Measurements from ENCODE around the gene NHERF2. TPM values are rescaled to one million over a fixed set of nuclear protein-coding genes. Genes with fewer than 3 reads are reported as not detected.
"Not testable (repeated sequence)": the region's sequence is repeated elsewhere in the genome, so short reads cannot be mapped to it uniquely, and the experiment has no call there.

The NHERF2 gene
- total RNA-seq, 2 donors from 2014 or later, result 64.0 to 77.9 TPM

GRCh38 chr16:2031081-2031577 lies 4.4 kb downstream of the NHERF2 start:
- no peaks in the 10 kb centered on the region for H3K36me3 ChIP-seq
- H3K27me3 ChIP-seq, result no peaks in the 10 kb centered on the region
- H3K27ac ChIP-seq, result peak overlapping the region; percentile 18
- peaks cover 10% of the 10 kb centered on the region for H3K4me1 ChIP-seq
- DNase-seq, result no peak
- H3K9me3 ChIP-seq, result no peaks in the 10 kb centered on the region
- intact Hi-C loops (cut with DNase I), result no loop called here
- no peak overlapping the region for H3K9ac ChIP-seq (ENCODE audit: low read depth in 2 of 2, low read length in 2 of 2)
- no peak for TF ChIP-seq CTCF (IDR thresholded peaks at IDR 0.05)
- no peak overlapping the region for H3K4me3 ChIP-seq

DNA sequence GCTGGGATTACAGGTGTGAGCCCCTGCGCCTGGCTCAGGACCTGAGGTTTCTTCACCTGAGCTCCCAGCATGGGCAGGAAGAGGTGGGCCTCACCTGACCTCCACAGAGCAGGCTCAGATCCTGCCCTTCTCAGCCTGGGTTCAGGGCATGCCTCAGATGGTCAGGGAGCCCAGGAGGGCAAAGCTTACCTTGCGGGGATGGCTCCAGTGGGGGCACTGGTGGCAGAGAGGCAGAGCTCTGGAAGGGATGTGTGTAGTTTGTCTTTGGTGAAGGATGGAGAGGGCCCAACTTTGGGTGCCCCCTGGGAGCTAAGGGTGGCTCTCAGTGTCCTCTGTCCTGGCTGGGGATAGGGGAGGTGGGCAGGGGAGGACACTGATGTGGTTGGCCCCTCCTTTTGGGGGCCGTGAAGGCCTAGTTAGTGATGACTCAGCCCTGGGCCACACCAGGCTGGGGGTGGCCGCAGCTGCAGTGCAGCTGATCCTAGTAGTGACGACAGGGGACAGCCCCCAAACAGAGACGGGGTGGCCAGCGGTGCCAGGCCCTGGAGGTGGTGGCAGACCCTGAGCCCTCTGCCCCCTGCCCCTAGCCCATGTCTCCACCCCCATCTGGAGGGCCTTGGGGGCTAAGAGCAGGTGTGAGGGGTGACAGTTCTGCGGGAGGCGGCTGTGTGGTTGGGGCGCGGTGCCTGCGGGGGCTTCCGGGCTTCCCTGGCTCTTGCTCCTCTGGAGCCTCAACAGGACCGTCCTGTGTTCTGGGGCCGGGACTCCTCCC lies 5.8 kb downstream of the NHERF2 start:
- Histone ChIP-seq H3K4me1 (peaks cover 11% of the 10 kb centered on the region), H3K36me3 (no peaks in the 10 kb centered on the region), H3K27ac (peak overlapping the region; percentile 77), H3K9ac (ENCODE audit: low read depth in 2 of 2, low read length in 2 of 2) (peak overlapping the region; percentile 43 to 63), H3K4me3 (no peak overlapping the region), H3K27me3 (no peaks in the 10 kb centered on the region), H3K9me3 (no peaks in the 10 kb centered on the region)
- TF ChIP-seq CTCF (IDR thresholded peaks at IDR 0.05), result no peak
- no peak for DNase-seq
- intact Hi-C loops (cut with DNase I), result no loop called here

GRCh38 chr16:2033057-2033908 lies 6.6 kb downstream of the NHERF2 start:
- Histone ChIP-seq H3K4me1 (peaks cover 11% of the 10 kb centered on the region), H3K27ac (peak overlapping the region; percentile 77), H3K27me3 (no peaks in the 10 kb centered on the region), H3K4me3 (peak overlapping the region; percentile 6), H3K36me3 (no peaks in the 10 kb centered on the region), H3K9me3 (no peaks in the 10 kb centered on the region), H3K9ac (ENCODE audit: low read depth in 2 of 2, low read length in 2 of 2) (peak overlapping the region; percentile 43 to 63)
- intact Hi-C loops (cut with DNase I), result no loop called here
- no peak for DNase-seq
- no peak for TF ChIP-seq CTCF (IDR thresholded peaks at IDR 0.05)

GRCh38 chr16:2033909-2034695 lies 7.4 kb downstream of the NHERF2 start:
- intact Hi-C loops (cut with DNase I); DNase-seq; H3K36me3 ChIP-seq; H3K9me3 ChIP-seq; H3K27me3 ChIP-seq: not testable (repeated sequence)
- Histone ChIP-seq H3K4me1 (peaks cover 16% of the 10 kb centered on the region), H3K27ac (peak overlapping the region; percentile 77), H3K9ac (ENCODE audit: low read depth in 2 of 2, low read length in 2 of 2) (peak overlapping the region; percentile 43 to 55), H3K4me3 (peak overlapping the region; percentile 6)

GRCh38 chr16:2034696-2035430 lies 8.2 kb downstream of the NHERF2 start:
- H3K27me3 ChIP-seq, result no peaks in the 10 kb centered on the region
- no peaks in the 10 kb centered on the region for H3K9me3 ChIP-seq
- H3K9ac ChIP-seq (ENCODE audit: low read depth in 2 of 2, low read length in 2 of 2), result peak overlapping the region; percentile 26 to 40
- TF ChIP-seq CTCF (IDR thresholded peaks at IDR 0.05), result no peak
- DNase-seq, result no peak
- intact Hi-C loops (cut with DNase I), result no loop called here
- peaks cover 22% of the 10 kb centered on the region for H3K4me1 ChIP-seq
- H3K36me3 ChIP-seq, result no peaks in the 10 kb centered on the region
- peak overlapping the region; percentile 1 for H3K4me3 ChIP-seq
- peak overlapping the region; percentile 73 for H3K27ac ChIP-seq

Data from colonic mucosa (tissue), 4 donors.